DMS79 treated with DMSO at 0.1 percent for 48 hours (cell line): Measurements from ENCODE around the gene RPTOR.

Source experiments
- DNase-seq: peaks from one replicate; lab custom pipeline; 2025; lab: John Stamatoyannopoulos, UW

Gene RPTOR

GRCh38 chr17:80643326-80644099 is 98.9 kb downstream of the RPTOR start:
- no peak for DNase-seq

GRCh38 chr17:80644536-80644935 is 99.9 kb downstream of the RPTOR start:
- no peak for DNase-seq

- DNase-seq, result peak; percentile 17
Measured at GRCh38 chr17:80645706-80646325, 101.2 kb downstream of the RPTOR start.

GRCh38 chr17:80646328-80646727 is 101.7 kb downstream of the RPTOR start:
- peak; percentile 83 for DNase-seq

- DNase-seq, result peak; percentile 14
Measured at GRCh38 chr17:80647746-80648145, 103.1 kb downstream of the RPTOR start.

GRCh38 chr17:80649200-80649644 is 104.6 kb downstream of the RPTOR start:
- DNase-seq, result no peak

- DNase-seq, result no peak
Measured at GRCh38 chr17:80649672-80650330, 105.2 kb downstream of the RPTOR start.

- no peak for DNase-seq
Measured at GRCh38 chr17:80650331-80650672, 105.7 kb downstream of the RPTOR start.

- no peak for DNase-seq
Measured at GRCh38 chr17:80650751-80651518, 106.3 kb downstream of the RPTOR start.

- DNase-seq, result no peak
Measured at GRCh38 chr17:80652756-80653330, 108.2 kb downstream of the RPTOR start.

- DNase-seq, result no peak
Measured at GRCh38 chr17:80653856-80654255, 109.2 kb downstream of the RPTOR start.

GRCh38 chr17:80655608-80656007 is 111.0 kb downstream of the RPTOR start:
- no peak for DNase-seq

GRCh38 chr17:80656590-80656989 is 112.0 kb downstream of the RPTOR start:
- DNase-seq, result no peak

- no peak for DNase-seq
Measured at GRCh38 chr17:80657561-80657960, 112.9 kb downstream of the RPTOR start.

GRCh38 chr17:80658821-80659220 is 114.2 kb downstream of the RPTOR start:
- no peak for DNase-seq

GRCh38 chr17:80659651-80660050 is 115.0 kb downstream of the RPTOR start:
- no peak for DNase-seq

GRCh38 chr17:80660527-80661198 is 116.0 kb downstream of the RPTOR start:
- no peak for DNase-seq

GRCh38 chr17:80662557-80662956 is 117.9 kb downstream of the RPTOR start:
- DNase-seq, result no peak

- peak; percentile 52 for DNase-seq
Measured at GRCh38 chr17:80663781-80664206, 119.2 kb downstream of the RPTOR start.

- DNase-seq, result peak; percentile 46
Measured at GRCh38 chr17:80664217-80664790, 119.7 kb downstream of the RPTOR start.

GRCh38 chr17:80665792-80666191 is 121.2 kb downstream of the RPTOR start:
- no peak for DNase-seq
